ENCODE data around the gene ETS1.

ETS1 gene

GRCh38 chr11:128498721-128499245 is 88.6 kb downstream of the ETS1 start:
- no peak for DNase-seq

GRCh38 chr11:128497776-128498095 is 89.6 kb downstream of the ETS1 start:
- no peak for DNase-seq

- no peak for DNase-seq
Observed at GRCh38 chr11:128497061-128497775, 90.1 kb downstream of the ETS1 start.

- DNase-seq = no peak
Observed at GRCh38 chr11:128496692-128497060, 90.7 kb downstream of the ETS1 start.

- no peak for DNase-seq
Observed at GRCh38 chr11:128496249-128496648, 91.1 kb downstream of the ETS1 start.

GRCh38 chr11:128494418-128495332 is 92.7 kb downstream of the ETS1 start:
- no peak for DNase-seq

GRCh38 chr11:128493570-128493965 is 93.8 kb downstream of the ETS1 start:
- no peak for DNase-seq

- DNase-seq = peak; percentile 57
Observed at GRCh38 chr11:128492903-128493569, 94.3 kb downstream of the ETS1 start.

- no peak for DNase-seq
Observed at GRCh38 chr11:128492461-128492860, 94.9 kb downstream of the ETS1 start.

GRCh38 chr11:128491195-128491936 is 96.0 kb downstream of the ETS1 start:
- no peak for DNase-seq

- DNase-seq = no peak
Observed at GRCh38 chr11:128490092-128490491, 97.3 kb downstream of the ETS1 start.

GRCh38 chr11:128488471-128488870 is 98.9 kb downstream of the ETS1 start:
- no peak for DNase-seq

- no peak for DNase-seq
Observed at GRCh38 chr11:128487978-128488377, 99.4 kb downstream of the ETS1 start.

GRCh38 chr11:128484172-128484571 is 103.2 kb downstream of the ETS1 start:
- no peak for DNase-seq

GRCh38 chr11:128483211-128483788 is 104.1 kb downstream of the ETS1 start:
- peak; percentile 82 for DNase-seq

GRCh38 chr11:128482512-128483191 is 104.7 kb downstream of the ETS1 start:
- peak; percentile 78 for DNase-seq

GRCh38 chr11:128482092-128482491 is 105.3 kb downstream of the ETS1 start:
- DNase-seq = no peak

GRCh38 chr11:128481135-128481534 is 106.2 kb downstream of the ETS1 start:
- no peak for DNase-seq

GRCh38 chr11:128480665-128481064 is 106.7 kb downstream of the ETS1 start:
- DNase-seq = no peak

GRCh38 chr11:128480066-128480465 is 107.3 kb downstream of the ETS1 start:
- DNase-seq = no peak

- no peak for DNase-seq
Observed at GRCh38 chr11:128479144-128479543, 108.2 kb downstream of the ETS1 start.

- DNase-seq = no peak
Observed at GRCh38 chr11:128478305-128478704, 109.1 kb downstream of the ETS1 start.
